Right forelimb (tissue), 1 donor: ENCODE data around the gene VASP.

Source experiments
- DNase-seq: peaks from one replicate; pipeline ENCODE4 v3.0.0-alpha.2; 2018

Gene VASP

GRCh38 chr19:45515807-45516401, 8.6 kb downstream of the VASP start:
- no peak for DNase-seq

DNA sequence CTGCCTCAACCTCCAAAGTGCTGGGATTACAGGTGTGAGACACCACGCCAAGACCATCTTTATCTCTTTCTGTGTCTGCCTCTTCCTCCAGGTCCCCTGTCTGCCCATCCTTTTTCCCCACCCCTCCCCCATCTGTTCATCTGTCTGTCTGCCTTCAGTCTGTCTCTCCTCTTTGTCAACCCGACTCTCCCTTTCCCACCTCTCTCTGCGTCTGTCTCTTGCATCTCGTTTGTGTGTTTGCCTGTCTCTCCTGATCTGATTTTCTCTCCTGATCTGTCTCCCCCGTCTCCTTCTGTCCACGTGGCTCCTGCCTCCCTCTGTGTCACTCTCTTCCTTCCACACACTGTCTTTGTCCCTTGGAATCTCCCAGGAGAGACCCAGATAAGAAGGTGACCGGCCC, 10.0 kb downstream of the VASP start:
- DNase-seq: no peak

DNA sequence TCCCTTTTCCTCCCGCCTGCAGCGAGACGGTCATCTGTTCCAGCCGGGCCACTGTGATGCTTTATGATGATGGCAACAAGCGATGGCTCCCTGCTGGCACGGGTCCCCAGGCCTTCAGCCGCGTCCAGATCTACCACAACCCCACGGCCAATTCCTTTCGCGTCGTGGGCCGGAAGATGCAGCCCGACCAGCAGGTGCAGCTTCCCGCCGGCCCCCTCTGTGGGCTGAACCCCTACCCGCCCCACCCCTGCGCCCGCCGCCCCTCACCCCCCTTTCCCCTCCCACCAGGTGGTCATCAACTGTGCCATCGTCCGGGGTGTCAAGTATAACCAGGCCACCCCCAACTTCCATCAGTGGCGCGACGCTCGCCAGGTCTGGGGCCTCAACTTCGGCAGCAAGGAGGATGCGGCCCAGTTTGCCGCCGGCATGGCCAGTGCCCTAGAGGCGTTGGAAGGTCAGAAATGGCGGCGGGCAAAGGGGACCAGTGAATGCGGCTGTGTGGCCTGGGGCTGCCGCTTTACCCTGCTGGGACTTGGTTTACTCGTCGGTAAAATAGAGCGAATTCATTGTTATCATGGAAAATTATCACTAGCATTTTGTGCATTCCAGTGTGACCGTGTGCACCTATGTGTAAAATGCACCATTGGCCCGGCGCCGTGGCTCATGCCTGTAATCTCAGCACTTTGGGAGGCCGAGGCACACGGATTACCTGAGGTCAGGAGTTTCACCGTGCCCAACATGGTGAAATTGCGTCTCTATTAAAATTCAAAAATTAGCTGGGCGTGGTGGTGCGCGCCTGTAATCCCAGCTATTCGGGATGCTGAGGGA, 10.6 kb downstream of the VASP start:
- no peak for DNase-seq

DNA sequence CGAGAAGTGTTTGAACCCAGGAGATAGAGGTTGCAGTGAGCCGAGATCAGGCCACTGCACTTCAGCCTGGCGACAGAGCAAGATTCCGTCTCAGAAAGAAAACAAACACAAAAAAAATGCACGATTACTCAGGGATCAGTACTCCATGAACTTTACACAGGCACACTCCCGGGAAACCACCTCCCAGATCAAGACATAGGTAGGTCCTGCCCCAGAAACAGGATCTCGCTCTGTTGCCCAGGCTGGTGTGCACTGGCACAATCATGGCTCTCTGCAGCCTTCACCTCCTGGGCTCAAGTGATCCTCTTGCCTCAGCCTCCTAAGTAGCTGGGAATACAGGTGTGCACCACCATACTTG, 11.2 kb downstream of the VASP start:
- no peak for DNase-seq

DNA sequence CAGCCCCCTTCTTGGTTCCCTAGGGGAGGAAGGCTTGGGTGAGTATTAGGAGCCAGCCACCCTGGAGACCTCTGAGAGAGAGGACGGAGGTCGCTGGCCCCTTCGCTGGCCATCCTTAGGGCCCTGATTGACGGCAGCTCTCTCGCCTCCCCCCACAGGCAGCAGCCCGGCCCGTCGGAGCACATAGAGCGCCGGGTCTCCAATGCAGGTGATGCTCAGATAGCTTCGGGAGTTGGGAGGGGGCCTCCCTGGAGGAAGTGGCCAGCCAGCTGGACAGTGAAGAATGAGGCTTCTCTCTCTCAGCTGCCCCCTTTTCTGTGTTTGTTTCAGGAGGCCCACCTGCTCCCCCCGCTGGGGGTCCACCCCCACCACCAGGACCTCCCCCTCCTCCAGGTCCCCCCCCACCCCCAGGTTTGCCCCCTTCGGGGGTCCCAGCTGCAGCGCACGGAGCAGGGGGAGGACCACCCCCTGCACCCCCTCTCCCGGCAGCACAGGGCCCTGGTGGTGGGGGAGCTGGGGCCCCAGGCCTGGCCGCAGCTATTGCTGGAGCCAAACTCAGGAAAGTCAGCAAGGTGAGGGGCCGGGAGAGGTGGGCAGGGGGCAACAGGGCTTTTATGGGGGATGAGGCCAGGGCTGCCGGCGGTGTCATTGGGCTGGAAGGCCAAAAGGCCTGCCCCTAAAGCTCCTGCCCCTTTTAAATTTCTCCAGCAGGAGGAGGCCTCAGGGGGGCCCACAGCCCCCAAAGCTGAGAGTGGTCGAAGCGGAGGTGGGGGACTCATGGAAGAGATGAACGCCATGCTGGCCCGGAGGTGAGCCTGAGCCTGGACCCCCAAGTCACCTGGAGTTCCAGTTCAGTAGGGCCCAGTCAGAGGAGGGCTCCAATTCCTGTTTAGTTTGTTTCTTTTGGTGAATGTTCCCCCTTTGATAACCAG, 15.0 kb downstream of the VASP start:
- no peak for DNase-seq

DNA sequence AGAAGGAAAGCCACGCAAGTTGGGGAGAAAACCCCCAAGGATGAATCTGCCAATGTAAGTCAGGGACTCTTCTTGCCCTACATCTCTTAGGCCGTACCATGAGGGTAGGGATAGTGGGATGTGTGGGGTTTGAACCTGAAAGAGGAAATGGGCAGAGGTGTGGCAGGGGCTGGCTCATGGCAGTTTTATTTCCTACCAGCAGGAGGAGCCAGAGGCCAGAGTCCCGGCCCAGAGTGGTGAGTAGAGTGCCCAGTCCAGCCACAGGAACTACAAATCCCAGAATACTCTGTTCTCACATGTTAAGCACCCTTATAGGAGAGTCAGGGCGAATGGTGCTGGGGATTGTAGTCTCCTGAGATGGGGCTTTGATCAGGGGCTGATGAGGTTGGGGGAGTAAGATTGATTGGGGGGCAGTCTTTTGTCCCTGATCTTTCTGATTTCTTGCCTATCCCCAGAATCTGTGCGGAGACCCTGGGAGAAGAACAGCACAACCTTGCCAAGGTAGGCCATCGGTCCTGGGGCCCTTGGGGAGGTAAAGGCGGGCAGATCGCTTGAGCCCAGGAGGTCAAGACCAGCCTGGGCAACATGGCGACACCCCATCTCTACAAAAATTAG, 16.5 kb downstream of the VASP start:
- DNase-seq: peak; percentile 84

DNA sequence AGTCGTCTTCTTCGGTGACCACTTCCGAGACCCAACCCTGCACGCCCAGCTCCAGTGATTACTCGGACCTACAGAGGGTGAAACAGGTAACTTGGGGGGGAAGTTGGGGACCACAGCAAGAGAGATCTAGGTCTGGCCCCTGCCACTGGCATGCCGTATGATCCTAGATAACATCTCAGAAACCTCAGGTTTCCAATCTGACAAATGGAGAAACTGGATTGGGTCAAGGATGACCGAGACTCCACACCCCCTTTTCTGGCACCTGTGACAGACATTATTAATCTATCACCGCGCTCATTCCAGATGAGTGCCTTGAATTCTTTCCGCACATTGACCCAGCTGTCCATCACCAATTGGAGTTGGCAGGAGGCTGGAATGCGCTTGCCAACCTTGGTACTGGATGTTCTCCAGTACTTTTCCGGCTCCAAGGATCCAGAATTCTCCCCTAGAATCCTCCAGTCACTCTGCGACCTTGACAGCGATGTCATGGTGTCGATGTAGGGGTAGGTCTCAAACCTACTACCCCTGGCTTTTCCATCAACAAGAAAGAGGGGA, 17.4 kb downstream of the VASP start:
- no peak for DNase-seq

- DNase-seq: no peak
Observed at GRCh38 chr19:45526143-45526542, 18.9 kb downstream of the VASP start.

DNA sequence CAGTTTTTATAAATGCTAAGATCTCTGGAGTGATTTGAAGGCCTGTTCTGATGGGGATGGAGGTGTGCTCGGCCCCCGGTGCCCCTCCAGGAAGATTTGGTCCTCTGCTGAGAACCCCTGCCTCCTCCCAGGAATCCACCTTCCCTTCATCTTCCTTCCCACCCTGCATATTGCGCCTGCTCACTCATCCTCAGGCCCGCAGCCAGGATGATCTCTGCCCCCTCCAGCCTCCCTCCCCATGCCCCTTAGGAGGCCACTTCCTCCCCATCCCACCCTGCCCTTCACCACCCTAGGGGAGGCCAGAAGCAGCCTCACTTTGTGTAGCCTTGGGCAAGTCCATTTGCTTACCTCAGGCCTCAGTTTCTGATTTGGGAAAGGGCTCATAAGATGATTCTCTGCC, 19.7 kb downstream of the VASP start:
- DNase-seq: no peak

DNA sequence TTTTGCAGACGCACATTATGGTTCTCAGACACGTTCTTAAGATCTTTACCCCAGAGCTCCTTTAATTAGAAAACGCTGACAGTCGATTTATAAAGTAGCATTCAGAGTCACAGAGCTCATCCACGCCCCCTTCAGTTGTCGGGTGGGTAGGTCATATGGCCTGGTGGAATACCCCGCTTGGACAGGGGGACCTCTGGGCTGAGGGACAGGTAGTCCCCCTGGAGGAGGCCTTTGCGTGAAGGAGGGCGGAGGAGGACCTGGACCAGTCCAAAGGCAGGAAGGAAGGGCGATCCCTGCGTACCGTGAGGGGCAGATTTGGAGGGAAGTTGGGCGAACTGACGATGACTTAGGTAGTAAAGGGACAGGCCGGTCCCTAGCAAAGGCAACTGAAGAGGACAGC, 20.5 kb downstream of the VASP start:
- DNase-seq: no peak

- DNase-seq: no peak
Observed at GRCh38 chr19:45528149-45528743, 21.0 kb downstream of the VASP start.

GRCh38 chr19:45528744-45529419, 21.6 kb downstream of the VASP start:
- no peak for DNase-seq

GRCh38 chr19:45529420-45529785, 22.1 kb downstream of the VASP start:
- no peak for DNase-seq

- no peak for DNase-seq
Observed at GRCh38 chr19:45531349-45531748, 24.1 kb downstream of the VASP start.

- DNase-seq: no peak
Observed at GRCh38 chr19:45539459-45539858, 32.2 kb downstream of the VASP start.

GRCh38 chr19:45542234-45542668, 35.0 kb downstream of the VASP start:
- DNase-seq: no peak

DNA sequence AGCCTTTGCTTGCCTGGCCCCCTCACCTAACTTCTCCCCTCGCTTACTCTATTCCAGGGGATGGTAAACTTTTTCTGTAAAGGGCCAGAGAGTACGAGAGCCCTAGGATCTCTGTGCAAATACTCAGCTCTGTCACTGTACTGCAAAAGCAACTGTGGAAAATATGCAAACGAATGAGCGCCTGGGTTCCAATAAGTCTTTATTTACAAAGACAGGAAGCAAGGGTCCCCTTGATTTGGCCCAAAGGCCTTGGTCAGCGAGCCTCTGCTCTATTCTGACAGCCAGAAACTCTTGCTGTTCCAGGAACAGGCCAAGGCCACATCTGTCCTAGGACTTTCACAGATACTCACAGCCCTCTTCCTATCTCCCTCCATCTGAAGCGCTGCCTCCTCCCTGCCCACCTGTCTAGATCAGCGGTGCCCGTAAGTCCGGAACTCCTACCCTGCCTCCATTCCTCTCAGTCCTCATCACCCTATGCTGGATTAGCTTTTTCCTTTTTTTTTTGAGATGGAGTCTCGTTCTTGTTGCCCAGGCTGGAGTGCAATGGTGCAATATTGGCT, 40.0 kb downstream of the VASP start:
- no peak for DNase-seq

GRCh38 chr19:45547965-45548609, 40.8 kb downstream of the VASP start:
- DNase-seq: no peak

GRCh38 chr19:45553464-45553863, 46.2 kb downstream of the VASP start:
- DNase-seq: no peak

DNA sequence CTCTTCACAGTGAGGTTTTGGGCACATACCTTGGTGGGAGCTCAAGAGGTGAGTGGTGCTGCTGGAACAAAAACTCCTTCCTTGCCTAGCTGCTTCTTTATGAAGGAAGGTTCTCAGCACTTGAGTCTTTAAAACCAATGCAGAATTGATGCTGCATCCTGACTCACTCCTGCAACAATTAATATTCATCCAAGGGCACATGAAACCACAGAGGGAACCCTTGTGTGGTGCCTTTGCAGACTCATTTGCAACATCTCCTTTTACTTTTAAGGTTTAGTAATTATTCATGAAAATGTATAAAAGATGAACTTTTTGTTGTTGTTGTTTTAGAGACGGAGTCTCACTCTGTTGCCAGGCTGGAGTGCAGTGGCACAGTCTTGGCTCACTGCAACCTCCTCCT, 47.2 kb downstream of the VASP start:
- no peak for DNase-seq

DNA sequence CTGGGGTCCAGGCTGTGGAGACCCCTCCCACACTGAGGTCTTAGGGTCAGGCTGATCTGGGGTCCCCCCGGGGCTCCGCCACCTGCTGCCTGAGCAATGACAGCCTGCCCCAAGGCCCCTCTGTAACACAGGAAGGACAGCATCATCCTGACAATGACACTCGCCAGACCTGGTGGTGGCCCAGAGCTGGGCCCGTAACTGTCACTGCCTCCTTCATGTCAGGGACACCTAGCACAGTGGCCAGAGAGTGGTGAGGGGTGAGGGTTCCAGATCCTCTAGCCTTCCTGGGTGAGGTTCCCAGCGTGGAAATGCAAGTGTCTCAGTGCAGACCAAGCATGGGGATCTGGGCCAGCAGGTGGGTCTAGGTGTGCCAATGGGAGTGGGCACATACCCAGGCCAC, 49.6 kb downstream of the VASP start:
- DNase-seq: no peak
